HepG2 (cell line): ENCODE results near the gene SEPTIN10. TPM values are rescaled to one million over a fixed set of nuclear protein-coding genes. Genes with fewer than 3 reads are reported as not detected.

ENCODE experiments used
- ATF7 ChIP-seq, 2 experiments: fragments of 450-650 bp in 1 of 2; sonication (generic) in 1 of 2; formaldehyde crosslinking in 1 of 2; IDR thresholded peaks; 2 replicates each; pipeline versions ENCODE4 v1.4.0 to v1.6.1; 2016 to 2020; ENCODE audit warnings: antibody characterized with exemption in 1 of 2, mild to moderate bottlenecking in 1 of 2, missing genetic modification reagents in 1 of 2
- CENPT ChIP-seq: sonication (generic); formaldehyde crosslinking; IDR thresholded peaks from 2 replicates; pipeline ENCODE4 v1.8.0; 2022; ENCODE audit warnings: low read depth, mild to moderate bottlenecking, moderate library complexity, missing genetic modification reagents
- CENPX ChIP-seq: sonication (generic); formaldehyde crosslinking; IDR thresholded peaks from 2 replicates; pipeline ENCODE4 v1.9.0; 2021; ENCODE audit warnings: mild to moderate bottlenecking, missing genetic modification reagents, moderate library complexity
- CHCHD3 ChIP-seq: sonication (generic); formaldehyde crosslinking; IDR thresholded peaks from 2 replicates; pipeline ENCODE4 v1.8.0; 2022; ENCODE audit warnings: mild to moderate bottlenecking, missing genetic modification reagents, moderate library complexity
- CHD2 ChIP-seq: IDR thresholded peaks from 2 replicates; pipeline ENCODE4 v1.6.1; 2011; ENCODE audit warnings: low read depth, low read length, improper control_type of control experiment
- EEA1 ChIP-seq: sonication (generic); formaldehyde crosslinking; IDR thresholded peaks from 2 replicates; pipeline ENCODE4 v1.5.1; 2020; ENCODE audit warnings: mild to moderate bottlenecking, missing genetic modification reagents, borderline replicate concordance
- ERF ChIP-seq: IDR thresholded peaks from 2 replicates; pipeline ENCODE4 v1.6.1; 2018; ENCODE audit warnings: missing biosample characterization, missing genetic modification reagents
- HBP1 ChIP-seq: IDR thresholded peaks from 2 replicates; pipeline ENCODE4 v1.6.1; 2016; ENCODE audit warnings: low read depth, control low read depth
- HDAC1 ChIP-seq: sonication (generic); formaldehyde crosslinking; IDR thresholded peaks from 2 replicates; pipeline ENCODE4 v1.5.1; 2020; ENCODE audit warnings: mild to moderate bottlenecking, missing genetic modification reagents
- HNRNPUL1 ChIP-seq: fragments of 200-400 bp; formaldehyde crosslinking; IDR thresholded peaks from 2 replicates; pipeline ENCODE4 v1.6.1; 2017; ENCODE audit warnings: low read depth, mild to moderate bottlenecking, low read length, moderate library complexity
- NAIF1 ChIP-seq: sonication (generic); formaldehyde crosslinking; IDR thresholded peaks from 2 replicates; pipeline ENCODE4 v1.5.0; 2020; ENCODE audit warnings: mild to moderate bottlenecking, missing genetic modification reagents, borderline replicate concordance
- NCOR1 ChIP-seq: fragments of 200-600 bp; sonication (generic); IDR thresholded peaks from 2 replicates; pipeline ENCODE4 v1.7.0; 2017; ENCODE audit warnings: antibody characterized with exemption, low read length, borderline replicate concordance
- PCBP2 ChIP-seq: fragments of 200-400 bp; formaldehyde crosslinking; optimal IDR thresholded peaks from 2 replicates; pipeline ENCODE3; 2018; ENCODE audit warnings: low read length, low read depth; ENCODE audit not compliant: poor library complexity, severe bottlenecking
- POLR2A ChIP-seq, 2 experiments: IDR thresholded peaks; 2 replicates each; pipeline ENCODE4 v1.6.1; 2011; ENCODE audit warnings: low read depth in 2 of 2, low read length in 2 of 2, mild to moderate bottlenecking in 1 of 2, moderate library complexity in 1 of 2; ENCODE audit not compliant: insufficient read depth in 1 of 2
- SAFB2 ChIP-seq: sonication (generic); formaldehyde crosslinking; IDR thresholded peaks from 2 replicates; pipeline ENCODE4 v1.5.1; 2020; ENCODE audit warnings: missing genetic modification reagents, low read depth, mild to moderate bottlenecking, borderline replicate concordance
- SMARCE1 ChIP-seq: fragments of 450-650 bp; IDR thresholded peaks from 2 replicates; pipeline ENCODE4 v1.6.1; 2017; ENCODE audit warnings: borderline replicate concordance
- SOX13 ChIP-seq, 3 experiments: fragments of 450-650 bp in 1 of 3; sonication (generic) in 1 of 3; formaldehyde crosslinking in 1 of 3; IDR thresholded peaks in 2 of 3; conservative IDR thresholded peaks in 1 of 3; 2 replicates each; pipeline versions ENCODE4 v1.5.0 to v1.6.1; 2016 to 2020; ENCODE audit warnings: antibody characterized with exemption in 1 of 3, mild to moderate bottlenecking in 1 of 3, missing compliant biosample characterization in 1 of 3, missing genetic modification reagents in 1 of 3, moderate library complexity in 1 of 3
- SRSF9 ChIP-seq: fragments of 200-400 bp; formaldehyde crosslinking; IDR thresholded peaks from 2 replicates; pipeline ENCODE4 v1.6.1; 2018; ENCODE audit warnings: borderline replicate concordance, mild to moderate bottlenecking, low read depth, low read length; ENCODE audit not compliant: insufficient read depth, poor library complexity, severe bottlenecking
- SUZ12 ChIP-seq: fragments of 150-350 bp; IDR thresholded peaks from 2 replicates; pipeline ENCODE4 v1.6.1; 2014; ENCODE audit warnings: low read depth, low read length
- TFE3 ChIP-seq: IDR thresholded peaks from 2 replicates; pipeline ENCODE4 v1.6.1; 2016
- ZBTB21 ChIP-seq: sonication (generic); formaldehyde crosslinking; IDR thresholded peaks from 2 replicates; pipeline ENCODE4 v1.4.0; 2020; ENCODE audit warnings: missing genetic modification reagents
- ZNF10 ChIP-seq: sonication (generic); formaldehyde crosslinking; IDR thresholded peaks from 2 replicates; pipeline ENCODE4 v1.4.0; 2020; ENCODE audit warnings: mild to moderate bottlenecking, low read depth, missing genetic modification reagents, borderline replicate concordance
- ZNF121 ChIP-seq: sonication (generic); formaldehyde crosslinking; IDR thresholded peaks from 2 replicates; pipeline ENCODE4 v1.5.0; 2020; ENCODE audit warnings: mild to moderate bottlenecking, missing genetic modification reagents
- ZNF414 ChIP-seq: sonication (generic); formaldehyde crosslinking; IDR thresholded peaks from 2 replicates; pipeline ENCODE4 v1.5.0; 2020; ENCODE audit warnings: missing genetic modification reagents
- ZNF484 ChIP-seq: sonication (generic); formaldehyde crosslinking; IDR thresholded peaks from 2 replicates; pipeline ENCODE4 v1.5.1; 2020; ENCODE audit warnings: mild to moderate bottlenecking, low read depth, missing genetic modification reagents, borderline replicate concordance
- ZNF558 ChIP-seq: sonication (generic); formaldehyde crosslinking; IDR thresholded peaks from 2 replicates; pipeline ENCODE4 v1.9.0; 2022; ENCODE audit warnings: mild to moderate bottlenecking, missing genetic modification reagents, borderline replicate concordance
- ZNF724P ChIP-seq: sonication (generic); formaldehyde crosslinking; IDR thresholded peaks from 2 replicates; pipeline ENCODE4 v1.8.0; 2022; ENCODE audit warnings: missing genetic modification reagents, borderline replicate concordance
- polyA plus RNA-seq, 8 experiments: library from polyadenylated mRNA; depleted of rRNA in 3 of 8; stranded (reverse) in 7 of 8; unstranded in 1 of 8; fragments of >200 nt; fragmentation: Illumina TruSeq in 4 of 8; extraction: Trizol in 4 of 8; gene quantifications; 2 replicates each; pipeline versions ENCODE4 v1.2.1 to v1.2.3, GENCODE V29; 2011 to 2016; ENCODE audit warnings: low read depth in 4 of 8, missing spikeins in 1 of 8, mixed read lengths in 1 of 8; ENCODE audit not compliant: insufficient read depth in 1 of 8
- total RNA-seq, 5 experiments: library from RNA; depleted of rRNA; stranded (reverse); fragments of >200 nt; fragmentation: Illumina TruSeq; extraction: Trizol; gene quantifications; 2 replicates each; pipeline ENCODE4 v1.2.3, GENCODE V29; 2016; ENCODE audit warnings: low read depth in 1 of 5

The SEPTIN10 gene
- total and polyA plus RNA-seq, 2 of the 13 experiments (the other 11 are each of a cell fraction or from before 2014, with no cell fraction given): 45.8 to 67.5 TPM

- TF ChIP-seq TFE3 (CRISPR knock-in tag) (peak; percentile 82; the same call in 1 of the 2 replicates), HNRNPUL1 (no peak), HDAC1 (peak; percentile 37; the same call in 1 of the 2 replicates), CHCHD3 (CRISPR knock-in tag) (no peak), ZNF558 (no peak), CHD2 (no peak), SMARCE1 (no peak), SOX13 (IDR thresholded peaks at IDR 0.05) (peak; percentile 76), SOX13 (CRISPR knock-in tag; conservative IDR thresholded peaks at IDR 0.05 in 1 of 2, IDR thresholded peaks at IDR 0.05 in 1 of 2) (peak in 1 of 2 experiments; percentile 91; a peak in 2 of 4 replicates), ATF7 (IDR thresholded peaks at IDR 0.05) (no peak), ATF7 (CRISPR knock-in tag; IDR thresholded peaks at IDR 0.05) (no peak), PCBP2 (no peak), NCOR1 (peak; percentile 54; the same call in 1 of the 2 replicates), NAIF1 (CRISPR knock-in tag) (no peak), ZNF724P (CRISPR knock-in tag) (no peak), ZNF484 (CRISPR knock-in tag) (no peak), SUZ12 (no peak), CENPX (CRISPR knock-in tag) (no peak), ZNF10 (CRISPR knock-in tag) (no peak), EEA1 (CRISPR knock-in tag) (no peak), POLR2A (IDR thresholded peaks at IDR 0.05; ENCODE audit: insufficient read depth in 1 of 2, low read depth in 2 of 2, low read length in 2 of 2) (no peak), ZNF121 (CRISPR knock-in tag) (peak; percentile 57), SAFB2 (CRISPR knock-in tag) (no peak), CENPT (no peak), ZBTB21 (CRISPR knock-in tag) (no peak), ERF (peak; percentile 76), ZNF414 (CRISPR knock-in tag) (no peak), SRSF9 (no peak), HBP1 (CRISPR knock-in tag) (no peak)
Observed at GRCh38 chr2:109558076-109558882, 55.5 kb downstream of the SEPTIN10 start (continued).
